ENCODE data around the gene FGF11.
A peak's percentile ranks its signal among the peaks of the same experiment; 100 is the strongest.

DNA sequence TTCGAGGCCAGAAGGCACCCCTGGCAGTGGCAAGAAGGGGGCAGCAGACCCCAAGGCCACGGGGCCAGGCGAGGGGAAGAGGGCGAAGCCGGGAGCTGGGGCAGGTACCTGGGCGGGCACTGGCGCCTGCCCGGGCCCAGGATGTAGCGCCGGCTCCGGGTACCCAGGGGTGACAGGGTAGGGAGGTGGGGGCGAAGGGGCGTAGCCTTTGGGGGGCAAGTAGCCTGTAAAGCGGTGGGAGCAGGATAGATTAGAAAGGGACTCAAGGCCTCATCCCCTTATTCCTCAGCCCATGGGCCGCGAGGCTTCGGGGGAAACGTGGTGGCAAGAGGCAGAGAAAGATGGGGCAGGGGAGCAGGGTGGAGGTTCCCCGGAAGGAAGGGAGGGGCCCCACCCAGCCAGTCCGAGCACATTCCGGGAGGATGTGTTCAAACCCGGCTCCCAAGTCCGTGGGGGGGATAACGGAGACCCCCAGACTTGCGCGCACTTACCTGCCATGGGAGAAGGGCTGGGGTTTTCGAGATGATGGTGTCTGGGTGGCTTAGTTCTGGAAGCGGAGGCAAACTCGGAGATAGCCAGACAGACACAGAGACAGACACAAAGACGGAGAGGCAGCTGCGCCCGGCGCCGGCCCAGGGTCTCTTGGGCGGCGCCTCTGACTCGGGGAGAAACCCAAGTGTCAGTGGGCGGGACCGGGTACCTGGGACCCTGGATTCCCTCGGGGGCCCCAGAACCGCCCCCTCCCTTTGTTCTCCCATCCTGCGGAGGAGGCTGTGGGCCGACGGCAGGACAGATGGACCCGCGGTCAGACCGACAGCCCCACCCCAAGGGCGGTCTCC, 45.5 kb upstream of the FGF11 start:
- TF ChIP-seq RCOR1 (IDR thresholded peaks at IDR 0.05; ENCODE audit: low read depth, low read length) (no peak), MAZ (IDR thresholded peaks at IDR 0.05; ENCODE audit: borderline replicate concordance, low read depth, low read length) (no peak), FOSB (CRISPR knock-in tag; IDR thresholded peaks at IDR 0.05) (no peak), MAFK (IDR thresholded peaks at IDR 0.05; ENCODE audit: partially characterized antibody) (no peak), EP300 (IDR thresholded peaks at IDR 0.05) (no peak), TP53 (CRISPR knock-in tag; IDR thresholded peaks at IDR 0.05) (no peak)
- TF ChIP-seq, protein P1, sequence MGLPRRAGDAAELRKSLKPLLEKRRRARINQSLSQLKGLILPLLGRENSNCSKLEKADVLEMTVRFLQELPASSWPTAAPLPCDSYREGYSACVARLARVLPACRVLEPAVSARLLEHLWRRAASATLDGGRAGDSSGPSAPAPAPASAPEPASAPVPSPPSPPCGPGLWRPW (IDR thresholded peaks at IDR 0.05) = no peak
- TF ChIP-seq, protein P2, sequence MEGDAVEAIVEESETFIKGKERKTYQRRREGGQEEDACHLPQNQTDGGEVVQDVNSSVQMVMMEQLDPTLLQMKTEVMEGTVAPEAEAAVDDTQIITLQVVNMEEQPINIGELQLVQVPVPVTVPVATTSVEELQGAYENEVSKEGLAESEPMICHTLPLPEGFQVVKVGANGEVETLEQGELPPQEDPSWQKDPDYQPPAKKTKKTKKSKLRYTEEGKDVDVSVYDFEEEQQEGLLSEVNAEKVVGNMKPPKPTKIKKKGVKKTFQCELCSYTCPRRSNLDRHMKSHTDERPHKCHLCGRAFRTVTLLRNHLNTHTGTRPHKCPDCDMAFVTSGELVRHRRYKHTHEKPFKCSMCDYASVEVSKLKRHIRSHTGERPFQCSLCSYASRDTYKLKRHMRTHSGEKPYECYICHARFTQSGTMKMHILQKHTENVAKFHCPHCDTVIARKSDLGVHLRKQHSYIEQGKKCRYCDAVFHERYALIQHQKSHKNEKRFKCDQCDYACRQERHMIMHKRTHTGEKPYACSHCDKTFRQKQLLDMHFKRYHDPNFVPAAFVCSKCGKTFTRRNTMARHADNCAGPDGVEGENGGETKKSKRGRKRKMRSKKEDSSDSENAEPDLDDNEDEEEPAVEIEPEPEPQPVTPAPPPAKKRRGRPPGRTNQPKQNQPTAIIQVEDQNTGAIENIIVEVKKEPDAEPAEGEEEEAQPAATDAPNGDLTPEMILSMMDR (IDR thresholded peaks at IDR 0.05) = no peak
- TF ChIP-seq, protein P3, sequence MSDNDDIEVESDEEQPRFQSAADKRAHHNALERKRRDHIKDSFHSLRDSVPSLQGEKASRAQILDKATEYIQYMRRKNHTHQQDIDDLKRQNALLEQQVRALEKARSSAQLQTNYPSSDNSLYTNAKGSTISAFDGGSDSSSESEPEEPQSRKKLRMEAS (IDR thresholded peaks at IDR 0.05) = 0 out of 2 replicates have a peak, but pooled peaks have one; percentile 29
